PFSK-1 (cell line): ENCODE measurements around the gene FOSL1.

Experiments used
- FOXP2 ChIP-seq: optimal IDR thresholded peaks from 2 replicates; pipeline ENCODE3; 2011; ENCODE audit warnings: borderline replicate concordance, control low read depth, inconsistent platforms; ENCODE audit not compliant: insufficient read depth; ENCODE audit errors: extremely low read length, extremely low read depth
- POLR2AphosphoS5 ChIP-seq: IDR thresholded peaks from 2 replicates; pipeline ENCODE4 v1.6.1; 2012; ENCODE audit warnings: low read depth, mild to moderate bottlenecking, control low read depth, low read length, moderate library complexity
- SIN3A ChIP-seq: IDR thresholded peaks from 2 replicates; pipeline ENCODE4 v1.6.1; 2012; ENCODE audit warnings: mild to moderate bottlenecking, low read length, moderate library complexity, borderline replicate concordance; ENCODE audit not compliant: insufficient read depth
- TAF1 ChIP-seq: IDR thresholded peaks from 2 replicates; pipeline ENCODE4 v1.6.1; 2012; ENCODE audit warnings: low read length, control low read depth, borderline replicate concordance; ENCODE audit not compliant: insufficient read depth
- TF ChIP-seq, protein P1 (sequence below), 2 experiments: IDR thresholded peaks; 2 replicates each; pipeline versions ENCODE4 v1.6.1 to v1.8.0; 2011 to 2012; ENCODE audit warnings: low read depth in 2 of 2, low read length in 2 of 2, control low read depth in 1 of 2, inconsistent platforms in 1 of 2, mild to moderate bottlenecking in 1 of 2, moderate library complexity in 1 of 2; ENCODE audit not compliant: insufficient read depth in 1 of 2

FOSL1 gene

DNA sequence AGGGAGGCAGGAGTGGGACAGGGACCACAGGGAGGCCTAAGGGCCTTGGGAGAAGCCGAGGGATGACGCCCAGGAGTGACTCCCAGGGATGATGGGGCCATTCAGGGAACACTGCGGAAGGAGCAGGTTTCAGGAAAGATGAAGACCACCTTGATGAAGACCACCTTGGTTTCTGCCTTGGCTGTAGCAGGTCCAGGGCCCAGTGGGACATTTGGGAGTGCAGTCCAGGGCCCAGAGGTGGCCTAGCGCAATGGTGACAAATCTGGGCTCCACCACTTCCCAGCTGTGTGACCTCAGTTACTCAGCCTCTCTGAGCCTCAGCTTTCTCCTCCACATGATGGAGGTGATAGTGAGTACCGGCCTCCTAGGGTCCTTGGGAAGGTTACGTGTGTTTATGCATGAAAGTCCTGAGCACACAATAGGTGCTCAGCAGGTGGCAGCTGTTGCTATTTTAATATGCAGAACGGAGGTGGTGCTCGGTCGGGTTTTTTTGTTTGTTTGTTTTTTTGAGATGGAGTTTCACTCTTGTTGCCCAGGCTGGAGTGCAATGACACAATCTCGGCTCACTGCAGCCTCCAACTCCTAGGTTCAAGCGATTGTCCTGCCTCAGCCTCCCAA is 45.9 kb upstream of the FOSL1 start:
- TF ChIP-seq, protein P1, sequence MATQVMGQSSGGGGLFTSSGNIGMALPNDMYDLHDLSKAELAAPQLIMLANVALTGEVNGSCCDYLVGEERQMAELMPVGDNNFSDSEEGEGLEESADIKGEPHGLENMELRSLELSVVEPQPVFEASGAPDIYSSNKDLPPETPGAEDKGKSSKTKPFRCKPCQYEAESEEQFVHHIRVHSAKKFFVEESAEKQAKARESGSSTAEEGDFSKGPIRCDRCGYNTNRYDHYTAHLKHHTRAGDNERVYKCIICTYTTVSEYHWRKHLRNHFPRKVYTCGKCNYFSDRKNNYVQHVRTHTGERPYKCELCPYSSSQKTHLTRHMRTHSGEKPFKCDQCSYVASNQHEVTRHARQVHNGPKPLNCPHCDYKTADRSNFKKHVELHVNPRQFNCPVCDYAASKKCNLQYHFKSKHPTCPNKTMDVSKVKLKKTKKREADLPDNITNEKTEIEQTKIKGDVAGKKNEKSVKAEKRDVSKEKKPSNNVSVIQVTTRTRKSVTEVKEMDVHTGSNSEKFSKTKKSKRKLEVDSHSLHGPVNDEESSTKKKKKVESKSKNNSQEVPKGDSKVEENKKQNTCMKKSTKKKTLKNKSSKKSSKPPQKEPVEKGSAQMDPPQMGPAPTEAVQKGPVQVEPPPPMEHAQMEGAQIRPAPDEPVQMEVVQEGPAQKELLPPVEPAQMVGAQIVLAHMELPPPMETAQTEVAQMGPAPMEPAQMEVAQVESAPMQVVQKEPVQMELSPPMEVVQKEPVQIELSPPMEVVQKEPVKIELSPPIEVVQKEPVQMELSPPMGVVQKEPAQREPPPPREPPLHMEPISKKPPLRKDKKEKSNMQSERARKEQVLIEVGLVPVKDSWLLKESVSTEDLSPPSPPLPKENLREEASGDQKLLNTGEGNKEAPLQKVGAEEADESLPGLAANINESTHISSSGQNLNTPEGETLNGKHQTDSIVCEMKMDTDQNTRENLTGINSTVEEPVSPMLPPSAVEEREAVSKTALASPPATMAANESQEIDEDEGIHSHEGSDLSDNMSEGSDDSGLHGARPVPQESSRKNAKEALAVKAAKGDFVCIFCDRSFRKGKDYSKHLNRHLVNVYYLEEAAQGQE (IDR thresholded peaks at IDR 0.05; ENCODE audit: insufficient read depth in 1 of 2, low read depth in 2 of 2, low read length in 2 of 2): no peak
- TF ChIP-seq TAF1 (no peak), POLR2AphosphoS5 (no peak), SIN3A (no peak), FOXP2 (no peak)

DNA sequence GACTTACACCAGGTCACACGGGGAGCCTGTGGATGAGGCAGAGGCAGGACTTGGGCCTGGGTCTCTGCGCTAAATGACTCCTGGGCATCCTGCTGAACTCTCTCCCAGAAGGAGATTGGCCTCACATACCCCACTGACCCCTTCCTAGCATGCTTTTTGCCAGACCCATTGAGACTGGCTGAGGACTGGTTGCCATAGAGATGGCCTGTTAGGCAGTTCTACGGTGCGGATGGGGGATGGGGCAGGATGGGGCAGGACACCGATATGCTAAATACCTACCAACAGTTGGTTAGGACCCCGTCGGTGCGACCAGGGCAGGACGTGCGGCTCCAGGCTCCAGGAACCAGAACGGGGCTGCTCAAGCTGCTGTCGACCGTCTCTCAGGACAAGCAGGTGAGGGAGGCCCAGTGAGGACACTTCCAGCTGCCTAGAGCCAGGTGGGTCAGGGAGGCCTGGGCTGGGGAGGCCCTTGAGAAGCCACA is 45.3 kb upstream of the FOSL1 start, which contains the start of gene TSGA10IP:
Gene TSGA10IP (plus strand): TSS at position 51 of the 482 bp plus-strand sequence. CDS start 196 bp downstream, at position 247.
- TF ChIP-seq POLR2AphosphoS5 (no peak), FOXP2 (no peak)

DNA sequence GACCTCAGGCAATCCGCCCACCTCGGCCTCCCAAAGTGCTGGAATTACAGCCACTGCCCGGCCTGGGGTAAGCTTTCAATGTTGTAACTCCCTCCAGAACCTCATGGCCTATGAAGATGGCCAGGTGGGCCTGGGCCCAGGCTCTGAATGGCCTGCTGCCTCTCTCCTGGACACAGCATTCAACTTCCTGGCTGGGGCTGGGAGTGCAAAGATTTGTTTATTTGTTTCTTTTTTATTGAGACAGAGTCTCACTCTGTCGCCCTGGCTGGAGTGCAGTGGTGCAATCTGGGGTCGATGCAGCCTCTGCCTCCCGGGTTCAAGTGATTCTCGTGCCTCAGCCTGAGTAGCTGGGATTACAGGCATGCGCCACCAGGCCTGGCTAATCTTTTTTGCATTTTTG is 44.6 kb upstream of the FOSL1 start:
- TF ChIP-seq POLR2AphosphoS5 (no peak), FOXP2 (no peak), TAF1 (no peak), SIN3A (no peak)
- TF ChIP-seq, protein P1 (IDR thresholded peaks at IDR 0.05; ENCODE audit: insufficient read depth in 1 of 2, low read depth in 2 of 2, low read length in 2 of 2): no peak

DNA sequence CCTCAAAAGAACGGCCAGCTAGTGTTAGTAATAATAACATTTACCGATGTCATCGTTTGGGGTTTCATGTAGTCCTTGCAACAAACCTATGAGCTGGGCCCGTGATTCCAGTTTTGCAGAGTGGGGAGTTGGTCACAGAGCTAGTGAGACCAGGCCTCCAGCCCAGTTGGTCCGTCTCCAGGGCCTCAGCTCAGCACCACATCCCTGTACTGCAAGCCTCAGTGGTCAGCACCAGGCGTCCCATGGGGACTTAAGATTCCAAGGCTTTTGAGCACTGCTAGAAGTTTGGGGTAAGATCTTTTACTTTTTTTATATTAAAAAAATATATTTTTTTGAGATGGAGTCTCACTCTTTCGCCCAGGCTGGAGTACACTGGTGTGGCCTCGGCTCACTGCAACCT is 44.0 kb upstream of the FOSL1 start:
- no peak for TF ChIP-seq SIN3A

DNA sequence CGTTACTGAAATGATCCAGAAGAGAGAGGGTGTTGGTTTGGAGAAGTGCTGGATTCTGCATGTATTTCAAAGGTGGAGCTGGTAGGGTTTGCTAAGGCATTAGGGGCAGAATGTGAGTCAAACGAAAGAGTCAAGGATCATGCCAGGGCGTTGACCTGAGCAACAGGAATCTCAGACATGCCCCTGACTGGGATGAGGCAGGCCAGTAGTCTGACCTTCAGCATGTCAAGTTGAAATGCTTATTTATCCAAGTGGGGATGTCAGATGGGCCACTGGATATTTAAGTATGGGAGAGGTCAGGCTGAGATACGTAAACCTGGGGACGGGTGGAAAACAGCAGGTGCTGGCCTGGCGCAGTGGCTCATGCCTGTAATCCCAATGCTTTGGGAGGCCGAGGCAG is 42.3 kb upstream of the FOSL1 start:
- TF ChIP-seq FOXP2 (no peak), SIN3A (no peak), TAF1 (no peak), POLR2AphosphoS5 (no peak)
- TF ChIP-seq, protein P1 (IDR thresholded peaks at IDR 0.05; ENCODE audit: insufficient read depth in 1 of 2, low read depth in 2 of 2, low read length in 2 of 2): no peak

DNA sequence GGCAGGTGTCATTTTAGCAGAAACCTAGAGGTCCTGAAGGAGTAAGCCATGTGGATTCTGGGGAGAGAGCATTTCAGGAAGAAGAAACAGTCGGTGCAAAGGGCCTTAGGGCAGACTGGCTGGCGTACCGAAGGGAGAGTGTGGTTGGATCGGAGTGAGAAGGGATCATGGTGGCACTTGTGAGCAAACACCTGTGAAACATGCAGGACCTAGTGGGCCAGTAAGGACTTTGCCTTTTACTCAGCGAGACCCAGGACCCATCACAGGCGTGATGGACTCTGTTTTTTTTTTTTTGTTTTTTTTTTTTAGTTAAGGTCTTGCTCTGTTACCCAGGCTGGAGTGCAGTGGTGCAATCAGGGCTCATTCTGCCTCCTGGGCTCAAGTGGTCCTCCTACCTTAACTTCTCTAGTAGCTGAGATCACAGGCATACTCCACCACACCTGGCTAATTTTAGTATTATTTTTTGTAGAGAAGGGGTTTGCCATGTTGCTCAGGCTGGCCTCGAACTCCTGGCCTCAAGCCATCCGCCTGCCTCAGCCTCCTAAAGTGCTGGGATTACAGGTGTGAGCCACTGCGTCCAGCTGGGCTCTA is 41.6 kb upstream of the FOSL1 start:
- TF ChIP-seq TAF1: no peak
- TF ChIP-seq SIN3A: no peak

DNA sequence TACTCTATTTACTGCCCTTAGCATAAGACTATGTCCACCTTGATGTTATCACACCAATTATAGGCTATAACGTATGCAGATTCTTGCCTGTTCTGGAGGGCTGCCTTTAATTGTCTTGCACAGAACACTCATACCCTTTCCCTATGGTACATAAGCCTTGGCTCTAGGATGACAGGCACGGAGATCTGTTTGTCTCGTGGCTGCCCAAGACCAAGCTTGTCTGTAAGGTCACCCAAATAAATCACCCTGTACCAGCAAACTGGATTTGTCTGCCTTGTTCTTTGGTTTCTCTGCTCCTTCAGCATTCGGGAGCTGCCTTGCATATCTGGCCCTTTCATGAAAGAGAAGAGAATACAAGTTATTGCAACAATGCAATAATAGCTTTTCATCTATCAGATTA is 37.6 kb upstream of the FOSL1 start:
- TF ChIP-seq FOXP2 (no peak), POLR2AphosphoS5 (no peak), TAF1 (no peak), SIN3A (no peak)
- TF ChIP-seq, protein P1 (IDR thresholded peaks at IDR 0.05; ENCODE audit: insufficient read depth in 1 of 2, low read depth in 2 of 2, low read length in 2 of 2): no peak
